Activated T-helper 17 cell treated with anti-CD3 and anti-CD28 coated beads, Interleukin-2, amount 50 U/mL, for 72 hours (primary cell): ENCODE data around the gene S100A11. TPM values are rescaled to one million over a fixed set of nuclear protein-coding genes. Genes with fewer than 3 reads are reported as not detected.

Experiments used
- ATAC-seq: fragments of 150-1000 bp; cut with Tn5 transposase; replicated peaks from 2 replicates; pipeline ENCODE4 v1.10.0; 2021; ENCODE audit warnings: mild to moderate bottlenecking, moderate library complexity
- H3K27ac Mint-ChIP-seq: one replicate; pipeline ENCODE4 v1.8.0; 2022; ENCODE audit warnings: mixed read lengths
- H3K27me3 Mint-ChIP-seq: one replicate; pipeline ENCODE4 v1.8.0; 2022; ENCODE audit warnings: mixed read lengths
- H3K36me3 Mint-ChIP-seq: one replicate; pipeline ENCODE4 v1.8.0; 2022; ENCODE audit warnings: low read depth, mild to moderate bottlenecking, mixed read lengths
- H3K4me1 Mint-ChIP-seq: one replicate; pipeline ENCODE4 v1.8.0; 2022; ENCODE audit warnings: mixed read lengths
- H3K4me3 Mint-ChIP-seq: one replicate; pipeline ENCODE4 v1.8.0; 2022; ENCODE audit warnings: mild to moderate bottlenecking, mixed read lengths
- H3K9me3 Mint-ChIP-seq: one replicate; pipeline ENCODE4 v1.8.0; 2022; ENCODE audit warnings: mixed read lengths
- total RNA-seq, 2 donors: library from RNA; stranded (reverse); gene quantifications; one replicate each; pipeline ENCODE4 v1.2.3, GENCODE V29; 2022

Gene S100A11
- total RNA-seq, 2 donors from 2014 or later = 230 to 302 TPM

- Mint-ChIP-seq H3K4me1 (peaks cover 9% of the 10 kb centered on the region), H3K27ac (peak overlapping the region; percentile 89), H3K36me3 (no peaks in the 10 kb centered on the region), H3K27me3 (peaks cover 2% of the 10 kb centered on the region), H3K4me3 (peak overlapping the region; percentile 74), H3K9me3 (no peaks in the 10 kb centered on the region)
- peak; percentile 57 for ATAC-seq
Measured at GRCh38 chr1:152048416-152049009, 11.7 kb upstream of the S100A11 start.

- H3K4me3 Mint-ChIP-seq = peak overlapping the region; percentile 74
- H3K36me3 Mint-ChIP-seq = no peaks in the 10 kb centered on the region
- no peaks in the 10 kb centered on the region for H3K9me3 Mint-ChIP-seq
- H3K4me1 Mint-ChIP-seq = peaks cover 9% of the 10 kb centered on the region
- no peaks in the 10 kb centered on the region for H3K27me3 Mint-ChIP-seq
- peak; percentile 92 for ATAC-seq
- H3K27ac Mint-ChIP-seq = peak overlapping the region; percentile 89
Measured at GRCh38 chr1:152047730-152048415, 11.1 kb upstream of the S100A11 start.

- no peak for ATAC-seq
- peaks cover 9% of the 10 kb centered on the region for H3K4me1 Mint-ChIP-seq
- no peaks in the 10 kb centered on the region for H3K36me3 Mint-ChIP-seq
Measured at GRCh38 chr1:152047413-152047729, 10.6 kb upstream of the S100A11 start.

GRCh38 chr1:152044386-152044785 is 7.6 kb upstream of the S100A11 start:
- H3K36me3 Mint-ChIP-seq = no peaks in the 10 kb centered on the region
- H3K4me1 Mint-ChIP-seq = peaks cover 9% of the 10 kb centered on the region
- H3K9me3 Mint-ChIP-seq = no peaks in the 10 kb centered on the region
- no peak overlapping the region for H3K4me3 Mint-ChIP-seq
- no peak overlapping the region for H3K27ac Mint-ChIP-seq
- ATAC-seq = no peak
- no peaks in the 10 kb centered on the region for H3K27me3 Mint-ChIP-seq

More at GRCh38 chr1:152047413-152047729, 10.6 kb upstream of the S100A11 start:
- H3K27ac Mint-ChIP-seq = peak overlapping the region; percentile 89
- peak overlapping the region; percentile 74 for H3K4me3 Mint-ChIP-seq
- H3K27me3 Mint-ChIP-seq = no peaks in the 10 kb centered on the region
- no peaks in the 10 kb centered on the region for H3K9me3 Mint-ChIP-seq

- no peaks in the 10 kb centered on the region for H3K27me3 Mint-ChIP-seq
- ATAC-seq = no peak
- no peak overlapping the region for H3K4me3 Mint-ChIP-seq
- no peaks in the 10 kb centered on the region for H3K9me3 Mint-ChIP-seq
- no peak overlapping the region for H3K27ac Mint-ChIP-seq
- H3K4me1 Mint-ChIP-seq = peaks cover 9% of the 10 kb centered on the region
- no peaks in the 10 kb centered on the region for H3K36me3 Mint-ChIP-seq
Measured at GRCh38 chr1:152043870-152044269, 7.1 kb upstream of the S100A11 start.

GRCh38 chr1:152042030-152042429 is 5.2 kb upstream of the S100A11 start:
- no peak for ATAC-seq
- Mint-ChIP-seq H3K27me3 (no peaks in the 10 kb centered on the region), H3K4me1 (peaks cover 5% of the 10 kb centered on the region), H3K9me3 (no peaks in the 10 kb centered on the region), H3K4me3 (no peak overlapping the region), H3K36me3 (no peaks in the 10 kb centered on the region), H3K27ac (no peak overlapping the region)

GRCh38 chr1:152039886-152040285 is 3.1 kb upstream of the S100A11 start:
- no peak for ATAC-seq

GRCh38 chr1:152039461-152039860 is 2.7 kb upstream of the S100A11 start:
- ATAC-seq = no peak
- Mint-ChIP-seq H3K36me3 (peaks cover 25% of the 10 kb centered on the region), H3K27me3 (no peaks in the 10 kb centered on the region), H3K4me3 (no peak overlapping the region), H3K4me1 (no peaks in the 10 kb centered on the region), H3K9me3 (no peaks in the 10 kb centered on the region), H3K27ac (no peak overlapping the region)

More at GRCh38 chr1:152039886-152040285, 3.1 kb upstream of the S100A11 start:
- Mint-ChIP-seq H3K27ac (no peak overlapping the region), H3K4me3 (no peak overlapping the region), H3K36me3 (peaks cover 21% of the 10 kb centered on the region), H3K27me3 (no peaks in the 10 kb centered on the region), H3K4me1 (peaks cover 3% of the 10 kb centered on the region), H3K9me3 (no peaks in the 10 kb centered on the region)

- H3K27ac Mint-ChIP-seq = no peak overlapping the region
- H3K27me3 Mint-ChIP-seq = no peaks in the 10 kb centered on the region
- H3K36me3 Mint-ChIP-seq = peaks cover 31% of the 10 kb centered on the region
- H3K9me3 Mint-ChIP-seq = no peaks in the 10 kb centered on the region
- no peaks in the 10 kb centered on the region for H3K4me1 Mint-ChIP-seq
- ATAC-seq = no peak
- H3K4me3 Mint-ChIP-seq = no peak overlapping the region
Measured at GRCh38 chr1:152038871-152039270, 2.1 kb upstream of the S100A11 start.

GRCh38 chr1:152035539-152036266 is 1.1 kb downstream of the S100A11 start:
- no peaks in the 10 kb centered on the region for H3K27me3 Mint-ChIP-seq
- peak overlapping the region; percentile 94 for H3K27ac Mint-ChIP-seq
- peaks cover 62% of the 10 kb centered on the region for H3K36me3 Mint-ChIP-seq
- H3K4me1 Mint-ChIP-seq = peaks cover 14% of the 10 kb centered on the region
- no peak for ATAC-seq
- H3K4me3 Mint-ChIP-seq = peak overlapping the region; percentile 93
- no peaks in the 10 kb centered on the region for H3K9me3 Mint-ChIP-seq

GRCh38 chr1:152034654-152035538 is 1.9 kb downstream of the S100A11 start:
- Mint-ChIP-seq H3K27me3 (no peaks in the 10 kb centered on the region), H3K27ac (peak overlapping the region; percentile 94), H3K9me3 (no peaks in the 10 kb centered on the region), H3K4me1 (peaks cover 19% of the 10 kb centered on the region), H3K4me3 (peak overlapping the region; percentile 93), H3K36me3 (peaks cover 68% of the 10 kb centered on the region)
- ATAC-seq = peak; percentile 57

GRCh38 chr1:152034324-152034653 is 2.5 kb downstream of the S100A11 start:
- H3K27ac Mint-ChIP-seq = peak overlapping the region; percentile 94
- peaks cover 23% of the 10 kb centered on the region for H3K4me1 Mint-ChIP-seq
- no peaks in the 10 kb centered on the region for H3K27me3 Mint-ChIP-seq
- peak overlapping the region; percentile 93 for H3K4me3 Mint-ChIP-seq
- peak; percentile 8 for ATAC-seq
- H3K9me3 Mint-ChIP-seq = no peaks in the 10 kb centered on the region
- H3K36me3 Mint-ChIP-seq = peaks cover 73% of the 10 kb centered on the region

GRCh38 chr1:152029929-152030211 is 6.9 kb downstream of the S100A11 start:
- no peak for ATAC-seq
- Mint-ChIP-seq H3K27me3 (no peaks in the 10 kb centered on the region), H3K36me3 (peaks cover 55% of the 10 kb centered on the region), H3K4me3 (no peak overlapping the region), H3K9me3 (no peaks in the 10 kb centered on the region), H3K27ac (peak overlapping the region; percentile 61), H3K4me1 (peaks cover 38% of the 10 kb centered on the region)

GRCh38 chr1:152029144-152029928 is 7.5 kb downstream of the S100A11 start:
- H3K27me3 Mint-ChIP-seq = no peaks in the 10 kb centered on the region
- peaks cover 38% of the 10 kb centered on the region for H3K4me1 Mint-ChIP-seq
- peak; percentile 40 for ATAC-seq
- peaks cover 49% of the 10 kb centered on the region for H3K36me3 Mint-ChIP-seq
- H3K4me3 Mint-ChIP-seq = peak overlapping the region; percentile 18
- peak overlapping the region; percentile 61 for H3K27ac Mint-ChIP-seq
- no peaks in the 10 kb centered on the region for H3K9me3 Mint-ChIP-seq
